ENCODE results near the gene ATP23.

DNA sequence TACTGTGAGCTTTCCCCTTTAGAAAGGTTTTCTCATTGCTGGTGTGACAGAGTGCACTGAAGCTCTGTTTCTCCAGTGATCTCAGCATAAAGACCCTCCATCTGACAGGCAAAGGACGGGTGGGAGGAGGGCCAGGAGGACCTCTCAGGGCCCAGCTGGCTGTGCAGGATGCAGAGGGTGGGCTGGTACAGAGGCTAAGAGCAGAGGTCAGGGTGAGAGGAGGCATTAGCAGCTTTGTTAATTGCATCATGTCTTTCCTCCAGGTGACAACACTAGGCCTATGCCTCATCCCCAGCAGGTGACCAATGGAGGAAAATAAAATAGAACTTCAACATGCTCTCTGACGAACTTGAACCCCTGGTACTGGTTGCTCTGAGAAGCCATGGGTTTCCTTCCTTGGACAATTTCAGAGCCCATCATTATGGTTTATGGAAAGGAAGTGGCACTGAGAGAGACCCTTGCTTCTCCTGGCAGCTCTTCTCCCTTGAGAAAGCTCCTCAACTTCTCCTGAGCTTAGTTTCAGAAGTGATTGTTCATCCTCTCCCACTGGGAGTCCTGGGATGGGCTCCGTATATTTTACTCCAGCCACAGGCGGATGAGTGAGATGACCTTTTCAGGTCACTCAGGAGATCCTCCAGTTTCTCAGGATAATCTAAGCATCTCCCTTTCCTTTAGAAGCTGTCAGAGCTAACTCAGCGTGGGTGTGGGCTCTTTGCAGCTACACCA lies 45.8 kb upstream of the ATP23 start:
- TF ChIP-seq, protein P1, sequence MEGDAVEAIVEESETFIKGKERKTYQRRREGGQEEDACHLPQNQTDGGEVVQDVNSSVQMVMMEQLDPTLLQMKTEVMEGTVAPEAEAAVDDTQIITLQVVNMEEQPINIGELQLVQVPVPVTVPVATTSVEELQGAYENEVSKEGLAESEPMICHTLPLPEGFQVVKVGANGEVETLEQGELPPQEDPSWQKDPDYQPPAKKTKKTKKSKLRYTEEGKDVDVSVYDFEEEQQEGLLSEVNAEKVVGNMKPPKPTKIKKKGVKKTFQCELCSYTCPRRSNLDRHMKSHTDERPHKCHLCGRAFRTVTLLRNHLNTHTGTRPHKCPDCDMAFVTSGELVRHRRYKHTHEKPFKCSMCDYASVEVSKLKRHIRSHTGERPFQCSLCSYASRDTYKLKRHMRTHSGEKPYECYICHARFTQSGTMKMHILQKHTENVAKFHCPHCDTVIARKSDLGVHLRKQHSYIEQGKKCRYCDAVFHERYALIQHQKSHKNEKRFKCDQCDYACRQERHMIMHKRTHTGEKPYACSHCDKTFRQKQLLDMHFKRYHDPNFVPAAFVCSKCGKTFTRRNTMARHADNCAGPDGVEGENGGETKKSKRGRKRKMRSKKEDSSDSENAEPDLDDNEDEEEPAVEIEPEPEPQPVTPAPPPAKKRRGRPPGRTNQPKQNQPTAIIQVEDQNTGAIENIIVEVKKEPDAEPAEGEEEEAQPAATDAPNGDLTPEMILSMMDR (IDR thresholded peaks at IDR 0.05), result no peak
- TF ChIP-seq TCF7L2 (IDR thresholded peaks at IDR 0.05; ENCODE audit: low read depth, low read length) (no peak), SIN3A (IDR thresholded peaks at IDR 0.05; ENCODE audit: borderline replicate concordance, insufficient read depth, low read depth, low read length) (no peak), REST (IDR thresholded peaks at IDR 0.05; ENCODE audit: insufficient read depth in 1 of 2, low read depth in 2 of 2, low read length in 1 of 2) (no peak), POLR2AphosphoS5 (IDR thresholded peaks at IDR 0.05; ENCODE audit: low read depth, low read length) (no peak)
